Measurements from ENCODE around the gene PHF2. TPM values are rescaled to one million over a fixed set of nuclear protein-coding genes. Genes with fewer than 3 reads are reported as not detected.

Gene PHF2
- total RNA-seq, 1 experiment from 2014 or later: 17.4 TPM

- Histone ChIP-seq H3K23me2 (ENCODE audit: insufficient read length, low read depth, low read length, poor library complexity, severe bottlenecking) (no peaks in the 10 kb centered on the region), H3K18ac (ENCODE audit: insufficient read length, low read depth, low read length) (no peak overlapping the region), H2BK5ac (ENCODE audit: insufficient read length, low read length) (no peak overlapping the region), H3K79me2 (ENCODE audit: insufficient read depth, low read length) (no peaks in the 10 kb centered on the region), H2BK120ac (ENCODE audit: low read depth, low read length, poor library complexity, severe bottlenecking) (no peak overlapping the region), H3K79me1 (ENCODE audit: insufficient read depth, low read depth, low read length, poor library complexity, severe bottlenecking) (no peaks in the 10 kb centered on the region), H3K27me3 (ENCODE audit: insufficient read depth, low read length) (no peaks in the 10 kb centered on the region), H2BK15ac (ENCODE audit: low read depth, low read length) (no peak overlapping the region), H3K56ac (ENCODE audit: insufficient read length, low read depth, low read length) (no peak overlapping the region), H3T11ph (ENCODE audit: low read length) (no peak overlapping the region), H2AFZ (ENCODE audit: low read length) (no peak overlapping the region), H4K20me1 (ENCODE audit: control insufficient read depth, insufficient read depth, insufficient read length) (no peaks in the 10 kb centered on the region), H3K9me3 (ENCODE audit: control insufficient read depth, low read depth, low read length) (no peaks in the 10 kb centered on the region), H4K91ac (ENCODE audit: insufficient read length, low read depth, low read length) (no peak overlapping the region), H2BK12ac (ENCODE audit: insufficient read length, low read depth, low read length) (no peak overlapping the region), H3K23ac (ENCODE audit: insufficient read length, low read depth, low read length) (no peak overlapping the region), H3K4ac (ENCODE audit: low read depth, low read length) (no peak overlapping the region), H3K9ac (ENCODE audit: extremely low read depth, insufficient read length, low read length) (no peak overlapping the region), H3K4me2 (ENCODE audit: insufficient read depth, insufficient read length, low read length) (no peak overlapping the region), H4K8ac (replicated peaks; ENCODE audit: insufficient read length, low read depth, low read length) (no peak overlapping the region), H3K27ac (ENCODE audit: insufficient read length, low read depth, low read length) (no peak overlapping the region), H3K4me1 (ENCODE audit: insufficient read depth, low read length) (no peaks in the 10 kb centered on the region), H3K14ac (ENCODE audit: insufficient read depth, low read length) (no peak overlapping the region), H2BK20ac (ENCODE audit: low read depth, low read length, poor library complexity, severe bottlenecking) (no peak overlapping the region), H4K5ac (ENCODE audit: insufficient read length, low read depth, low read length) (no peak overlapping the region), H2AK5ac (ENCODE audit: insufficient read length, low read length) (no peak overlapping the region)
- no peak for DNase-seq
- WGBS (ENCODE audit: extremely low coverage, insufficient read length, low lambda C conversion rate): no CpG with 5 or more reads among the region's 2 CpGs
- Mint-ChIP-seq H3K9me3 (peaks cover 13 to 14% of the 10 kb centered on the region in 2 experiments), H3K27me3 (ENCODE audit: low read depth) (no peaks in the 10 kb centered on the region), H3K36me3 (ENCODE audit: insufficient read depth in 1 of 3, low read depth in 3 of 3) (peaks cover 34 to 64% (median 53%) of the 10 kb centered on the region in 3 experiments), H3K4me3 (no peak overlapping the region), H3K27ac (no peak overlapping the region), H3K4me1 (peaks cover 0 to 9% of the 10 kb centered on the region in 2 experiments; a peak in 2 of 4 replicates)
- TF ChIP-seq CTCF (conservative IDR thresholded peaks at IDR 0.05): no peak
Observed at GRCh38 chr9:93640027-93640426, 63.6 kb downstream of the PHF2 start.

Data from H9 (cell line).